NCI-H187 treated with DMSO at 0.1 percent for 48 hours (cell line): ENCODE results near the gene SETD2.

Source experiments
- DNase-seq: peaks from one replicate; lab custom pipeline; 2025; lab: John Stamatoyannopoulos, UW

The SETD2 gene

GRCh38 chr3:46984591-46985459 is 179.1 kb downstream of the SETD2 start:
- DNase-seq: no peak

DNA sequence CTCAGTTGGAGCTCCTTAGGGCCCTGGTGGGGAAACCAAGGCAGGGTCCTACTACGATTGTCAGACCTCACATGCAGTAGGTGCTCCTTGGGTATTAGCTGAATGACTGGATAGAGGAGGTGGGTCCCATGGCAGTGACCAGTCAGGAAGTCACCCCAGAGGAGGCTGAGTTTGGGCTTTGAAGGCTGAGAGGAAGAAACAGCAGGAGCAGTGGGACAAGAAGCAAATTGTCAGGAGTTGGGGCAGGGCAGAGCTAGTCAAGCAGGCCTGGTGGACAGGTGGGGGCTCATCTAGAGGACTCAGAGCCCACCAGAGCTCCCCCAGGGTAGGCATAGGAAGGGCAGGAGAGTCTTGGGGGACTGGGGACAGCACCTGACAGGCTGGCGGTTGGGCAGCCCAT is 181.4 kb downstream of the SETD2 start:
- DNase-seq: no peak

DNA sequence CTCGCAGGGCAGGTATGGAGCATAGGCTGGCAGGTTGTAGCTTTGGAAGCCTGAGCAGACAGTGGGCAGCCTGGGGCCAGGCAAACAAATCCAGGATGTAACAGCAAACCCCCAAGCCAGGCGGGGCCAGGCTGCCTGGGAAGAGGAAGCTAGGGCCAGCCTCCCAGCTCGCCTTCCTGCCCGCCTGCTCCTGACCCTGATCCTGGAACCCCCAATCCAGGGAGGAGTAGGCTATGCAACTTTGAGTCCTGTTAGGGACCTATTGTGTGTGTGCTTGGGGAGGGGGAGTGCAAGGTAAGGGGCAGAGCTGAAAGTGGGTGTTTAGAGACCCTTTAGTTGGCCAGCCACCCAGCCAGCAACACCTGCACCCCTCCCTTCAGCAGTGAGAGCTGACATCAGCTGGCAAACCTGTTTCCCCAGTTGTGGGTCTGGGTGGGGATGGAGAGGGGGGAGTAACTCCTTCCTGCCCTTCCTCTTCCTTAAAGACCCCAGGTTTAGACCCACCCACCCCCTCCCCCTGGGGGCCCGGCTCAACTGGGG is 181.9 kb downstream of the SETD2 start:
- DNase-seq: no peak

- no peak for DNase-seq
These were observed 183.9 kb downstream of the SETD2 start for GRCh38 chr3:46979958-46980497.

GRCh38 chr3:46978985-46979944 is 184.6 kb downstream of the SETD2 start, which contains the start of gene NBEAL2:
Gene NBEAL2 (plus strand): TSS chr3:46979666. CDS start chr3:46979862, 196 bp downstream.
- peak; percentile 27 for DNase-seq

DNA sequence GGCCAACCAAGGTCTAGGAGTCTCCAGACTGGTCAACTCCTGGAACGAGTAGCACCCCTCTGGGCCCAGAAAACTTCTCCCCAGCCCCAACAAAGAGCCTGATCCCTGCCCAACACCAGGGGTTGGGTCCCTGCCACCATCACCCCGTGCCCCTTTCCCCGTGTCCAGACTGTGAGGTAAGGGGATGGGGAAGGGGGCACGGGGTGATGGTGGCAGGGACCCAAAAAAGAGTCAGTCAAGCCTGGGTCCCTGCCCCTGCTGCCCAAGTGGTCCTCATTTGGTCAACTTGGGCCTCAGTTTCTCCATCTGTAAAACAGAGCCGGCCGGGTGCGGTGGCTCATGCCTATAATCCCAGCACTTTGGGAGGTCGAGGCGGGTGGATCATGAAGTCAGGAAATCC is 185.5 kb downstream of the SETD2 start:
- DNase-seq: no peak

DNA sequence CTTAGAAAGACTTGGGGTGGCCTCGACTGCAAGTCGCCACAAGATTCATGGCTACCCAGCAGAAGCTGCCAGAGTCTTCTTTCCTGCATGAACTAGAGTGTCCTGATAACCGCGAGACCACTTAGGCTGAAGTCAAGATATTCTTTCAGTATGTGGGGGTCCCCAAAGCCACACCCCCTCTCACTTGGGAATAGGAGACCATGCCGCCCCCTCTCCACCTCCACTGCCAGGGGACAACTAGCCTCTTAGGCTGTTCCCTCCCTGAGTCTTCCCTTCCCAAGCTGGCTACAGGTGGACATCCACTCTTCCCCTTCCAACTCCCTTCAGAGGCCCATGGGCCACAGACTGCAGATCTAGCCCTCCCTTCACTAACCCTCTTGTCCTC is 186.1 kb downstream of the SETD2 start:
- DNase-seq: no peak

GRCh38 chr3:46976326-46977190 is 187.4 kb downstream of the SETD2 start, which contains the start of gene CCDC12:
Gene CCDC12 (minus strand): TSS chr3:46976745. CDS start chr3:46976732, 13 bp downstream.
- peak; percentile 70 for DNase-seq

DNA sequence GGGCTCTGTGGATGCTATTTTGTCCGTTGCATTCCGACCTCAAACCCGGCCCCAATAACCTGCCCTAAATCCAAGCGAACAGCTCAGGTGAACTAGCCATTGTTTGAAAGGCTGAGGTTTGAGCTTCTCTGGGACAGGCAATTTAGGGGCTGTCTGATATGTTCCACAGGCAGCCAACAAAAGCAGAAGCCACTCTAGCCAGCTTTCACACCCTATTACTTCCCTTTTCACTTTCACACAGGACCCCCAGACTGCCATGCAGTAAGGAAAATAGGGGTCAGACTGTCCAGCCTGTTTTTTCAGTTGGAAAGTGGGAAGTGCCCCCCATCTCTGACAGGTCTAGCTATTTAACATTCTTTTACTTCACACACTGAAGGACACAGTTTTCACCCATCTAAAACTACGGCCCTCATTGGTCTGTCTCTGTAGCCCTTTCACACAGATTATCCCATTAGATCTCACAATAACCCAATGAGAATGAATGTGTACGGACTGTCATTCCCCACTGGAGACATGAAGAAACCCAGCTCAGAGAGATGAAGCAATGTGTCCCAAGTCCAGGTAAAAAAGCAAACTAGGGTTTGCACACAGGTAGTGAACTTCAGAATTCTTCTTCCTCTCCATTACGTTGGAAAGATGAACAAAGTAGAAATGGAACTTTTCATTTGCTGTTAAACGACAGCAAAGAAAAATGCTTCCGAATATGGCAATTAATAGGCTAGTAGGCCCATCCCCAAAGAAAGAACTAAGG is 189.3 kb downstream of the SETD2 start:
- no peak for DNase-seq

DNA sequence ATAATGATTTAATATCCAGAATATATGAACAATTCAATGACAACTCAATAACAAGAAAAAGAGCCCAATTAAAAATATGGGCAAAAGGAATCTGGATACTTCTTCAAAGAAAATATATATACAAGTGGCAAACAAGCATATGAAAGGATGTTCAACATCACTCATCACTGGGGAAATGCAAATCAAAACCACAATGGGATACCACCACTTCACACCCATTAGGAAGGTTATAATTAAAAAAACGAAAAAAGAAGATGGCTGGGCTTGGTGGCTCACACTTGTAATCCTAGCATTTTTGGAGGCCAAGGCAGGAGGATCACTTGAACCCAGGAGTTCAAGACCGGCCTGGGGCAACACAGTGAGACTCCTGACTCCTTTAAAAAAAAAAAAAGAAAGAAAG is 191.5 kb downstream of the SETD2 start:
- no peak for DNase-seq

DNA sequence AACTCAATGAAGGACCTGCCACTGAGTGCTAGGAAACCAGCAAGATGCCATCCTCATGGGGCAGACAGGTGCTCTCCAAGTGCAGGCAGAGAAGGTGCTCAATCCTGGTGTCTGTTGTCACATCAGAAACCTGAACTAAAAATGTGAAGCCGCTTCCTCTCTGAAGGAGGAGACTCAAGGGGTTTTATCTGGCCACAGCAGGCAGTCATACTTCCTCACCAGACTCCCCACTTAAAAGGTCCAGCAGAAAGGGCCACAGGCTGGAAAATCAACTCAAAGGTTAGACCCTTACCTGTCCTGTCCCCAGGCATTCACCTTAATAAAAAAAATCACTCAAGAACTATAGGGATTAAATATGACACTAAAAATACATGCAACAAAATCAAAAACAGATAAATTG is 192.2 kb downstream of the SETD2 start:
- DNase-seq: no peak

DNA sequence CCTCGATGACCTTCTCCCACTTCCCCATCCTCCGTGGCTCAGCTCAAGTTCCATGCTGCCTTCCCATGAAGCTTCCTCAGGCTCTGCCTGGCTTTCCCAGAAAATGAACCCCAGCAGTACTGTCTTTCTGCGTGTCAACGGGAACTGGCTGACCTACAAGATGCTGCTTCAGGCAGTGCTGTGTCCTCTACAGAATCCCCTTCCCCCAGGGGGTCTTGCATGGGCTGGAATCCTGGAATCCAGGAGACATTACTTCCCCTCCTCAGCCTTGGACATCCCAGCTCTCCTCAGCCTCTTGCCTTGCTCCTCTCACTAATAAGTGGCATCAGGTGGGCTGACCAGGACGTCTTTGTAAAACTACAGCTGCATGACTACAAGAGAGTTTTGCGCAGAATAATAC is 192.8 kb downstream of the SETD2 start:
- DNase-seq: no peak

DNA sequence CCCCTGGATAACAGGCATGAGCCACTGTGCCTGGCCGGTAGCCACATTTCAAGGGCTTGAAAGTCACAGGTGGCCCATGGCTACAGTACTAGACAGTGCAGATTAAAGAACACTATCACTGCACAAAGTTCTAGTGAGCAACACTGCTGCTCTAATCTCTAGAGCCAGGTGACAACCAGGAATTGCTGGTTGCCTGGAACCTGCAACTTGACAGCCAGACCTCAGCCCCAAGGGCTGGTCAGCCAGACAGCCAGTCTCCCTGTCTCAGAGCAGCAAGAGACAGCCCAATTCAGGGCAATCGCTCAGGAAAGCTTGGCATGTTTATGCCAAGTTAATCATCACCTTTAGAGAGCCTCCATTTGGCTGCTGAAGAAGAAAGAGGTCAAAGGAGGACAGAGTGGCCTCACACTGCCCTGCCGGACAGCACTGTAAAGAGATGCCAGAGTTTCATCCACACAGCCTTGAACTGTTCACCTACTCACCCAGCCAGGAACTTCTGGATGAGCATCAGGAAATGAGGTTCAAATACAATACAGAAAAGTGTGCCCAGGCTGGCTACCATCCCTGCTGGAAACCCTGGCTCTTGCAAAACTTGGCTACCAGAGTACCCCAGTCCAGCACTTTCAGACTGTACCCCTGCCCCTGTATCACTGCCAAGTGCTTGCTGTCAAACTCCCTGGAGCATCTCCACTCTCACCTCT is 193.4 kb downstream of the SETD2 start:
- no peak for DNase-seq

- no peak for DNase-seq
These were observed 195.0 kb downstream of the SETD2 start for GRCh38 chr3:46968783-46969428.

DNA sequence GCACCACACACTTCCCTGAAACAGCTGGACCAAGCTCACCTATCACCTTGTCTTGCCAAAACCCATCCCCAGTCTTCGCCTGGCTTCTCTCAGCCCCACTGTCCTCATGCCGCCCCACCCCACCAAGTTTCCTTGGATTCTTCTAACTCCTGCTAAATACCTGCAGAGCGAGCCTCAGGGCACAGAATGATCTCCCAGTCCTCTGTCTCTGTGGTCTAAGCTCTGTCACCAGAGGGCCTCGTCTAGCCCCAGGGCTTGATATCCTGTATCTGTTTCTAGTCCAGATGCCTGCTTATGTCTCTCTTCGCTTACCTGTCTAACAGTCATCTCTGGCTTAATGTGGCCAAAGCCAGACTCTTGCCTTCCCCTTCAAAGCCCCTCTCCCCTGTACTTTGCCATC is 197.1 kb downstream of the SETD2 start:
- DNase-seq: no peak
